ENCODE data around the gene CD3E. TPM values are rescaled to one million over a fixed set of nuclear protein-coding genes. Genes with fewer than 3 reads are reported as not detected.

Gene CD3E
- total and polyA plus RNA-seq, 2 of the 8 experiments (the other 6 are each of a cell fraction or from before 2014, with no cell fraction given) = not detected

DNA sequence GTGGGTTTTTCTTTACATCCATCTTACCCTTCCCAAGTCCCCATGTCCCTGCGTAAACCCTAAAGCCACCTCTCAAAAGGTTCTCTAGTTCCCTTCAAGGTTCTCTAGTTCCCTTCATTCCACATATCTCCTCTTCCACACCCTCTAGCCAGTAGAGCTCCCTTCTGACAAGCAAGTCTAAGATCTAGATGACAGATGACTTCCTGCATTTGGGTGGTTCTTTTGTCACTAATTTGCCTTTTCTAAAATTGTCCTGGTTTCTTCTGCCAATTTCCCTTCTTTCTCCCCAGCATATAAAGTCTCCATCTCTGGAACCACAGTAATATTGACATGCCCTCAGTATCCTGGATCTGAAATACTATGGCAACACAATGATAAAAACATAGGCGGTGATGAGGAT lies 7.8 kb downstream of the CD3E start (continued):
- TF ChIP-seq BRCA1 (IDR thresholded peaks at IDR 0.05; ENCODE audit: low read depth, low read length) (no peak), BCL11A (IDR thresholded peaks at IDR 0.05; ENCODE audit: low read depth in 2 of 2, low read length in 2 of 2) (no peak), RXRA (IDR thresholded peaks at IDR 0.05; ENCODE audit: insufficient read depth, low read depth, low read length) (no peak), ZNF274 (IDR thresholded peaks at IDR 0.05; ENCODE audit: borderline replicate concordance, extremely low read depth, low read length) (no peak), SP4 (IDR thresholded peaks at IDR 0.05; ENCODE audit: low read length) (no peak)

Measured in H1 (cell line).